UCSD-AML1 (cell line): Measurements from ENCODE around the gene CACNA1I.

Experiments used
- DNase-seq: peaks from one replicate; lab custom pipeline; 2025; ENCODE audit not compliant: unreplicated experiment; lab: John Stamatoyannopoulos, UW

CACNA1I gene

GRCh38 chr22:39535357-39535725 lies 35.2 kb upstream of the CACNA1I start:
- DNase-seq: no peak

GRCh38 chr22:39535831-39536449 lies 34.6 kb upstream of the CACNA1I start:
- DNase-seq: no peak

- no peak for DNase-seq
These were observed 33.8 kb upstream of the CACNA1I start for GRCh38 chr22:39536711-39537110.

DNA sequence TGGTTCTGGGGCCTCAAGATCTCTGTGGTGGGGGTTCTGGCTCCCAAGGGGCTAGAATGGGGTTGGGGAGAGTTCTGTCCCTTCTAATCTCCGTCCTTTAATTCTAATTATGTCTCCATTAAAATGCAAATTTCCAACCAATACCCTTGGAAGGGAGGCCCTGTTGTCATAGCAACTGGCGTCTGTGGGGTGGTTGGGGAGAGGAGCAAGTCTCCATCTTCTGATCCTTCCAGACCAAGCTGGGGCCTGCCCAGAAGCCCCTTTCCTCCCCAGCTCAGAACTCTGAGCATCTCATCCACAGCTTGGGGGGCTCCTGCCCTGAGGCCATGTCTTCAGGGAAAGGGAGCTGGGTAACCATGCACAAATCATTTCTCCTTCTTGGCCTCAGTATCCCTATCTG lies 32.6 kb upstream of the CACNA1I start:
- no peak for DNase-seq

DNA sequence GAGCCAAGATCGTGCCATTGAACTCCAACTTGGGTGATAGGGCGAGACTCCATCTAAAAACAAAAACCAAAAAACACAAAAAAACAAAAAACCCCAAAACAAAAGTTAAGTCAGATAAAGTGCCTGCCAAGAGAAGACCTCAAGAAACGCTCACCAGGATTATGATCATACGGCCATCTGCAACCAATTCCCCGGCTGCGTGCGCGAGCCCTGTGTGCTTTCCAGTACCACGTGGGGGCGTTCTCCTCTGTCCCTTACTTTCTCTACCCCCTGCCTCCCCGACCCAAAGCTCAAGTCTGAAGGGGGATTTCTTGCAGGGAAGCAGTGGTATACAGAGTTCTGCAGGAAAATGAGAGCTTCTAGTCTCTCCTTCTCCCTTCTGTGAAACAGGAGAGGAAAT lies 27.5 kb upstream of the CACNA1I start:
- DNase-seq: no peak

- DNase-seq: peak; percentile 58
These were observed 24.9 kb upstream of the CACNA1I start for GRCh38 chr22:39545386-39546365.

- no peak for DNase-seq
These were observed 23.5 kb upstream of the CACNA1I start for GRCh38 chr22:39546889-39547586.

- DNase-seq: no peak
These were observed 23.0 kb upstream of the CACNA1I start for GRCh38 chr22:39547587-39547947.

DNA sequence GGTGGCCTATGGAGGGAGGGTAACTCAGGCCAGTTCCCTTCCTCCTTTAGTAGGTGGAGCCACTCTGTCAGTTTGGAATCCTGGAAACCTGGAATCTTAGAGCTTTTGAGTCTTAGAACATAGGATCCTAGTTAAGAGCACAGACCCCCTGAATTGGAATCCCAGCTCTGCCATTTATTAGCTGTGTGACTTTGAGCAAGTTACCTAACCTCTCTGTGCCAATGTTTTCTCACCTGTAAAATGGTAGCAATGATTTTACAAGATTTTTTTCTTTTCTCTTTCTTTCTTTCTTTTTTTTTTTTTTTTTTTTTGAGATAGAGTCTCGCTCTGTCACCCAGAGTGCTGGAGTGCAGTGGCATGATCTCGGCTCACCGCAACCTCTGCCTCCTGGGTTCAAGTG lies 17.1 kb upstream of the CACNA1I start:
- no peak for DNase-seq

GRCh38 chr22:39554151-39554550 lies 16.4 kb upstream of the CACNA1I start:
- DNase-seq: no peak

DNA sequence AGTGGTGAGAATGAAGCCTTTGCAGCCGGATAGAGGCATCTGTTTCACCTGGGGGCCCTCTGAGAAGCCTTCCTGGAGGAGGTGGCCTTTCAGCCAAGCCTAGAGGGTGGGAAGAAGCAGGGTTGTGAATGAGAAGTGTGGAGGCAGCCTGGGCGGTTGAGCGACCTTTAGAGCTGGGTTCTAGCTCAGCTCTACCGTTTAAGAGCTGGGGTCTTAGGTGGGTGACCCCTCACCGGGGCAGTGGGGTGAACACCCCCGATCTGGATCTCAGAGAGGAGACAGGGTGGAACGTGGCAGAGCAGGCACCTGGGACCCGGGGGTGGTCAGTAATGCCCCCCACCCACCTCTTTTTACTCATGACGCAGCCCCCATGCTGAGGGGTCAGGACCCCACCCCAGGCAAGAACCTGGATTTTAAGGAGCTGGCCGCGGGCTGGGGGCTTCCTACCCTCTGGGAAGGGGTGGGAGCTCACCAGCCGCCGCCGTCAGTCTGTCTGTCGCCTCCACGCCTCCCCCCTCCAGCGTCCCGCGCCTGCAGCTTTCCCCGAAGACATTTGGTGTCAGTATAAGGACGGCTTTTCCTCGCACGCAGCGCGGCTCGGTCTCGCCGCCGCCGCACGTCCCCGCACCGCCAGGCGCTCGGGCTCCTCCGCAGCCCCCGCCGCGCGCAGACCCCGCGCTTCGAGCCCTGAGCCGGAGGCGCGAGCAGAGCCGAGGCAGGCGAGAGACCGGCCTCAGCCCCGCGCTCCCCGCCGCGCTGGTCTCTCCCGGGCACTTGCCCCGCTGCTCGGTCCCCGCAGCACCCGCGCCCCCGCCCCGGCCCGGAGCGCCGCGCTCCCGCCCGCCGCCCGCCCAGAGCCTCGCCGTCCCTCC lies 13.3 kb upstream of the CACNA1I start:
- DNase-seq: no peak

DNA sequence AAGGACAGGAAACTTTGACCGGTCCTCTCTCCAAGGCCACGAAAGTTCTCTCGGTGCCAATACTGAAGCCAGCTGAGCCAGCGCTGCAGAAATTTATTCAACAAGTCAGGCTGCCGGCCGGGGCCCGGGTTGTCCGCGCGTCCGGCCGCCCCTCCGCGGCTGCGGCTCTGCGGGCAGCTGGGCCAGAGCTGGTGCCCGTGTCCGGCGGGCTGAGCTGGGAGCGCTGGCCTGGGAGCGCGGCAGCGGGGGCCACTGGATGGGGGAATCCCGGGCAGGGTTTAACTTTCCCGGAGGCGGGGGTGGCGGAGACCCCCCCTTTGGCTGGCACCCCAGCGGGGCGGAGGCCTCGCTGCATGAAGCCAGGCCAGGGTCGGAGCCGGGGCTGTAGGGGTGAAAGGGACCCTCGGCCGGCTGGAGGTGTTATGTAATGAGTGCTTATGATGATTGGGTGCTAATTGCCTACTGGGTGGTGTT lies 12.3 kb upstream of the CACNA1I start:
- no peak for DNase-seq

- no peak for DNase-seq
These were observed 11.6 kb upstream of the CACNA1I start for GRCh38 chr22:39558950-39559349.

DNA sequence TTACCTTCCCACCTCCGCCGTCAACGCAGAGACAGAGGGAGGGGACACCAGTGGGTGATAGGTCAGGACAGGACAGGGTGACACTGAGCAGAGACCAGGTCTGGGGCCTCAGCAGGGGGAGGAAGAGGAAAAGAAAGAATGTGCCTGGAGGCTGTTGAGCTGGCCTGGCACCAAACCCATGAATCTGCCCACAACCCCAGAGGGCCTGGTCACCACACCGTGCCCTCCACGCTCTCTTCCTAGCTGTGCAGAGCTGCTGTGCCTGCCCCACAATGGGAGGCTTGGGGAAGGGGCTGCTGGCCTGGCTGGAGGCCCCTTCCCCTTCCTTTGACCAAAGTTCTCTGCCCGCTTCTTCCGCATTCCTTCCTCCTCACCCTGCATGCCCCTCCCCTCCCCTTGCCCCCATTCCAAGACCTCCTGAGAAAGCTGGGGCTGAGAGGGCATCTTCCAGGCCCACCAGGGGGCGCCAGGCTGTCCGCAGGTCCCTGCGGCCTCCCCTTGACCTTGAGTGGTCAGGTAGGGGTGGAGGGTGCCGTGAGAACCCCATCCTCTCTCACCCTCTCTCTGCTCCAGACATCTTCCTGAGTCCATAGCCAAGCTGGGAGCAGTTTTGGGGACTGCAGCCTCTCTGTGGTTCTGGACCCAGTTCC lies 11.0 kb upstream of the CACNA1I start:
- DNase-seq: no peak

- no peak for DNase-seq
These were observed 10.4 kb upstream of the CACNA1I start for GRCh38 chr22:39560127-39560526.

DNA sequence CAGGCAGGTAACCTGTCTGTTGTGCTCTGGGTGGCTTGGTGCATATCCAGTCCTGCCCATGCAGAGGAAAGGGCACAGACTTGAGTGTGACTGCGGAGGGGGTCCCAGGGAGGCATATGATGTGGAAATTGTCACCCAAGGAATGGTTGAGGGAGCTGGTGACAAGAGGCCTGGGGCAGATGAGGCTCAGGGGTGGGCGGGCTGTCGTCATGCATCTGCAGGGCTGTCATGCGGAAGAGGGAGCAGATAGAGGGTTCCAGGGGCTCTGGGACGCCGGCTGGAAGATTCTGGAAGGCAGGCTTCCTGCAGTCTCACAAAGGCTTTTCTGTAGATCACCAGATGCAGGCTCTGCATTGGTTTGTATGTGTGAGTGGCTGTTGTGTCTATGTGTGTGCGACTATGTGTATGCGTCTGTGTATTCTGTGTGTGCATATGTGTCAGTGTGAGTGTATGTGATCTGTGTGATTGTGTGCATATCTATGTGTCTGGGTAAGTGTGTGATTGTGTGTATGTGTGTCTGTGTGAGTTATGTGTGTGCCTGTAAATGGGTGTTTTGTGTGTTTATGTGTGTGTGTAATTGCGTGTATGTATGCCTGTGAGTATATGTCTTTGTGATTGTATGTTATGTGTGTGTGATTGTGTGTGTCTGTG lies 7.6 kb upstream of the CACNA1I start:
- DNase-seq: no peak

DNA sequence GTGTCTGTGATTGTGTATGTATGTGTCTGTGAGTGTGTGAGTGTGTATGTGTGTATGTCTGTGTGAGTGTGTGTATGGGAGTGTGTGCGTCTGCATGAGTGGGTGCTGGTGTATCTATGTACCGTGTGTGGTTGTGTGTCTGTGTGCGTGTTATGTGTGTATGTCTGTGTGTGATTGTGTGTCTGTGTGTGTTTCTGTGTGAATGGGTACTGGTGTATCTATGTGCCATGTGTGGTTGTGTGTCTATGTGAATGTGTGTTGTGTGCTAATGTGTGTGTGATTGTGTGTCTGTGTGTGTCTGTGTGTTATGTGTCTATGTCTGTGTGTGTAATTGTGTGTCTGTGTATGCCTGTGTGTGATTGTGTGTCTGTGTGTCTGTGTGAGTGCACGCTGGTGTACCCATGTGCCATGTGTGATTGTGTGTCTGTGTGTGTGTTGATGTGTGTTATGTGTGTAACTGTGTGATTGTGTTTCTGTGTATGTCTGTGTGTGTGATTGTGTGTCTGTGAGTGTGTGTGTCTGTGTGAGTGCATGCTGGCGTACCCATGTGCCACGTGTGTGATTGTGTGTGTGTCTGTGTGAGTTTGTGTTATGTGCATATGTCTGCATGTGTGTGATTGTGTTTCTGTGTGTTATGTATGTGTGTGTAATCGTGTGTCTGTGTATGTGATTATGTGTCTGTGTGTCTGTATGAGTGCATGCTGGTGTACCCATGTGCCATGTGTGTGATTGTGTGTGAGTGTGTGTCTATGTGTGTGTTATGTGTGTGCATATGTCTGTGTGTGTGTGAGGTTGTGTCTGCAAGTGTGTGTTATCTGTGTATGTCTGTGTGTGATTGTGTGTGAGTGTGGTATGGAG lies 6.8 kb upstream of the CACNA1I start:
- no peak for DNase-seq

- DNase-seq: no peak
These were observed 5.1 kb upstream of the CACNA1I start for GRCh38 chr22:39565414-39565944.
